ENCODE data around the gene SMAD5. TPM values are rescaled to one million over a fixed set of nuclear protein-coding genes. Genes with fewer than 3 reads are reported as not detected.

SMAD5 gene
- total and polyA plus RNA-seq, 2 of the 8 experiments (the other 6 are each of a cell fraction or from before 2014, with no cell fraction given), result 30.2 to 60.5 TPM

GRCh38 chr5:136164226-136164625 is 31.6 kb downstream of the SMAD5 start:
- CTCF ChIA-PET (ENCODE audit: partially characterized antibody), result interaction anchor here (0.6 to 2.0 kb wide), 3 partner anchors 13 to 219 kb away, joined by 3 to 4 read pairs (median 3); no protein-coding TSS in a partner anchor

More at GRCh38 chr5:136164226-136164625, 31.6 kb downstream of the SMAD5 start:
- Histone ChIP-seq H3K4me1 (replicated peaks in 1 of 4; ENCODE audit: control insufficient read depth in 3 of 4, insufficient read depth in 4 of 4, low read length in 3 of 4) (no peaks in the 10 kb centered on the region), H3K56ac (replicated peaks; ENCODE audit: insufficient read length, low read depth, low read length) (no peak overlapping the region), H4K5ac (ENCODE audit: insufficient read length, low read depth, low read length) (no peak overlapping the region), H3K4me3 (ENCODE audit: extremely low read depth in 1 of 4, insufficient read depth in 2 of 4, low read depth in 3 of 4, low read length in 4 of 4) (no peak overlapping the region), H3K27ac (ENCODE audit: low read depth, low read length) (no peak overlapping the region), H4K91ac (replicated peaks; ENCODE audit: insufficient read length, low read length) (no peak overlapping the region), H2AFZ (ENCODE audit: low read length) (no peak overlapping the region), H3K9ac (replicated peaks in 1 of 4; ENCODE audit: extremely low read depth in 1 of 4, low read depth in 3 of 4, low read length in 3 of 4) (no peak overlapping the region), H4K20me1 (replicated peaks in 1 of 2; ENCODE audit: control insufficient read depth in 1 of 2, insufficient read depth in 2 of 2, low read length in 2 of 2) (peaks cover 1 to 6% of the 10 kb centered on the region in 2 experiments), H2BK120ac (replicated peaks; ENCODE audit: low read depth, low read length) (no peak overlapping the region), H2BK15ac (ENCODE audit: low read length) (no peak overlapping the region), H2BK20ac (ENCODE audit: low read length) (no peak overlapping the region), H3K79me1 (ENCODE audit: low read depth, low read length) (no peaks in the 10 kb centered on the region; the same call in none of the 2 replicates), H2AK5ac (ENCODE audit: low read depth, low read length) (no peak overlapping the region), H2BK12ac (ENCODE audit: low read depth, low read length) (no peak overlapping the region), H3K27me3 (replicated peaks in 1 of 4; ENCODE audit: control insufficient read depth in 3 of 4, extremely low read depth in 1 of 4, insufficient read depth in 3 of 4, low read length in 3 of 4) (no peaks in the 10 kb centered on the region), H4K8ac (ENCODE audit: extremely low read depth, insufficient read depth, low read length) (no peak overlapping the region), H3K23me2 (ENCODE audit: low read depth, low read length) (no peaks in the 10 kb centered on the region), H3K23ac (ENCODE audit: insufficient read length) (no peak overlapping the region), H3K9me3 (ENCODE audit: insufficient read depth in 2 of 2, low read depth in 1 of 2, low read length in 1 of 2) (no peaks in the 10 kb centered on the region), H3K18ac (ENCODE audit: extremely low read depth, low read length) (no peak overlapping the region), H3K4me2 (ENCODE audit: insufficient read depth in 1 of 2, low read depth in 2 of 2, low read length in 2 of 2) (no peak overlapping the region), H3K36me3 (ENCODE audit: control insufficient read depth in 2 of 4, insufficient read depth in 4 of 4, low read length in 3 of 4) (peaks cover 0 to 22% (median 10%) of the 10 kb centered on the region in 4 experiments; a peak in 5 of 8 replicates), H3K4ac (replicated peaks; ENCODE audit: insufficient read length, low read depth, low read length) (no peak overlapping the region), H2BK5ac (ENCODE audit: low read depth, low read length) (no peak overlapping the region), H3K79me2 (ENCODE audit: control insufficient read depth in 1 of 2, insufficient read depth in 2 of 2, low read length in 2 of 2) (peaks cover 0 to 2% of the 10 kb centered on the region in 2 experiments; a peak in 1 of 4 replicates), H3K14ac (ENCODE audit: insufficient read length) (no peak overlapping the region)
- DNase-seq (ENCODE audit: low read depth in 1 of 2, low spot score in 2 of 2) (no peak), FAIRE-seq (no peak)
- POLR2A ChIA-PET (ENCODE audit: partially characterized antibody), result no interaction called here
- WGBS, 2 experiments (ENCODE audit: extremely low coverage in 1 of 2, insufficient coverage in 1 of 2, insufficient read length in 1 of 2, insufficient replicate concordance in 2 of 2, low coverage in 1 of 2, low lambda C conversion rate in 2 of 2, missing lambda C conversion rate in 1 of 2), result 79% methylated on average over 1 of the region's 1 CpG; no CpG with 5 or more reads in 1 of the 2 experiments
- TF ChIP-seq GTF2F1 (IDR thresholded peaks at IDR 0.05; ENCODE audit: borderline replicate concordance, low read depth, low read length), result no peak
- TF ChIP-seq RBBP5 (IDR thresholded peaks at IDR 0.05; ENCODE audit: borderline replicate concordance, low read depth, low read length), result no peak
- no peak for TF ChIP-seq BRCA1 (IDR thresholded peaks at IDR 0.05; ENCODE audit: low read depth, low read length)
- TF ChIP-seq EGR1 (IDR thresholded peaks at IDR 0.05; ENCODE audit: borderline replicate concordance, low read depth, low read length), result no peak
- no peak for TF ChIP-seq SIN3A (conservative IDR thresholded peaks at IDR 0.05 in 1 of 2, IDR thresholded peaks at IDR 0.05 in 1 of 2; ENCODE audit: low read depth in 1 of 2, low read length in 2 of 2)

Measured in H1 (cell line).